TTC549 (cell line): ENCODE results near the gene BAD.

Experiments used
- FAIRE-seq: peaks from 2 replicates; lab custom pipeline; 2012; peaks lifted over from hg19 to GRCh38; lab: Jason Lieb, UNC

BAD gene

GRCh38 chr11:64275841-64276240 is 8.6 kb downstream of the BAD start:
- no peak for FAIRE-seq

GRCh38 chr11:64275031-64275800 is 9.2 kb downstream of the BAD start:
- no peak for FAIRE-seq

- peak; percentile 88 for FAIRE-seq
Observed at GRCh38 chr11:64269540-64270220, 14.8 kb downstream of the BAD start.

GRCh38 chr11:64268893-64269539 is 15.4 kb downstream of the BAD start:
- FAIRE-seq, result no peak

- FAIRE-seq, result no peak
Observed at GRCh38 chr11:64268025-64268892, 16.2 kb downstream of the BAD start.

GRCh38 chr11:64267207-64267945 is 17.1 kb downstream of the BAD start:
- no peak for FAIRE-seq

- no peak for FAIRE-seq
Observed at GRCh38 chr11:64266339-64266738, 18.1 kb downstream of the BAD start.

GRCh38 chr11:64265176-64266160 is 19.0 kb downstream of the BAD start:
- no peak for FAIRE-seq

GRCh38 chr11:64264371-64264852 is 20.1 kb downstream of the BAD start:
- no peak for FAIRE-seq

GRCh38 chr11:64263947-64264317 is 20.5 kb downstream of the BAD start:
- no peak for FAIRE-seq

- FAIRE-seq, result no peak
Observed at GRCh38 chr11:64263021-64263946, 21.2 kb downstream of the BAD start.

GRCh38 chr11:64262271-64263002 is 22.0 kb downstream of the BAD start:
- no peak for FAIRE-seq

GRCh38 chr11:64261556-64262080 is 22.8 kb downstream of the BAD start:
- no peak for FAIRE-seq

- no peak for FAIRE-seq
Observed at GRCh38 chr11:64260147-64260708, 24.2 kb downstream of the BAD start.

GRCh38 chr11:64259533-64260067 is 24.9 kb downstream of the BAD start:
- FAIRE-seq, result no peak

- FAIRE-seq, result no peak
Observed at GRCh38 chr11:64258946-64259532, 25.4 kb downstream of the BAD start.

GRCh38 chr11:64258356-64258755 is 26.1 kb downstream of the BAD start:
- FAIRE-seq, result no peak
